PC-9 (cell line): ENCODE measurements around the gene RBBP4.

Source experiments
- CTCF ChIP-seq: fragments of 200-600 bp; sonication (generic); conservative IDR thresholded peaks from 2 replicates; pipeline ENCODE4 v1.6.1; 2017; ENCODE audit warnings: mixed run types, antibody characterized with exemption, mild to moderate bottlenecking, moderate library complexity
- EZH2 ChIP-seq: fragments of 200-600 bp; sonication (generic); IDR thresholded peaks from 2 replicates; pipeline ENCODE4 v1.8.0; 2017; ENCODE audit warnings: antibody characterized with exemption, low read depth

- TF ChIP-seq EZH2 (no peak), CTCF (no peak)
Measured at GRCh38 chr1:32611859-32612188, 39.2 kb upstream of the RBBP4 start.
